ENCODE results near the gene OR51E2. TPM values are rescaled to one million over a fixed set of nuclear protein-coding genes. Genes with fewer than 3 reads are reported as not detected.

OR51E2 gene
- total and polyA plus RNA-seq, 2 of the 8 experiments (the other 6 are each of a cell fraction or from before 2014, with no cell fraction given) = not detected

DNA sequence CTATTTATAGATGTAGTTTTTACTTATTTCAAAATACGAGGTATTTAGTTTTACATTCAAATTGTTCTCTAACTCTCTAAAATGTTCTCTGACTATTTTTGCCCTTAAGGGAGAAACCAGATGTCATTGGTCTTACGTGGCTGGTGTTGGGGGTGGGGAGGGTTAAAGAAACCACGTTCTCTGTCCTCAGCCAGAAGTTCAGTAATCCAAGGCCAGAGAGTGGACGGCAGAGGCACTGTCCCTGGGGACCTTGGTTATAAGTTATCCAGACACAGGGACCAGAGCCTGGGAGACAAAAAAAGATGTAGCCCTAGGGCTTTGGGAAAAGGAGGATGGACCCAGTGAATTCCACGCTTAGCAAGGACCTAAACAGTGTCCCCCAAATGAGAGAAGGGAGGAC is 54.6 kb downstream of the OR51E2 start:
- Histone ChIP-seq H4K20me1 (replicated peaks in 1 of 2; ENCODE audit: control insufficient read depth in 1 of 2, insufficient read depth in 2 of 2, low read length in 2 of 2) (no peaks in the 10 kb centered on the region), H4K5ac (ENCODE audit: insufficient read length, low read depth, low read length) (no peak overlapping the region), H3K36me3 (ENCODE audit: control insufficient read depth in 2 of 4, insufficient read depth in 4 of 4, low read length in 3 of 4) (no peaks in the 10 kb centered on the region), H2BK20ac (ENCODE audit: low read length) (no peak overlapping the region), H3K23me2 (ENCODE audit: low read depth, low read length) (no peaks in the 10 kb centered on the region), H2AK5ac (ENCODE audit: low read depth, low read length) (no peak overlapping the region), H3K79me1 (ENCODE audit: low read depth, low read length) (no peaks in the 10 kb centered on the region), H4K8ac (ENCODE audit: extremely low read depth, insufficient read depth, low read length) (no peak overlapping the region), H3K4ac (replicated peaks; ENCODE audit: insufficient read length, low read depth, low read length) (no peak overlapping the region), H3K4me1 (replicated peaks in 1 of 4; ENCODE audit: control insufficient read depth in 3 of 4, insufficient read depth in 4 of 4, low read length in 3 of 4) (no peaks in the 10 kb centered on the region), H3K4me2 (ENCODE audit: insufficient read depth in 1 of 2, low read depth in 2 of 2, low read length in 2 of 2) (no peak overlapping the region), H3K14ac (ENCODE audit: insufficient read length) (no peak overlapping the region), H3K27me3 (replicated peaks in 1 of 4; ENCODE audit: control insufficient read depth in 3 of 4, extremely low read depth in 1 of 4, insufficient read depth in 3 of 4, low read length in 3 of 4) (no peaks in the 10 kb centered on the region; a peak in 1 of 7 replicates), H2BK5ac (ENCODE audit: low read depth, low read length) (no peak overlapping the region), H3K56ac (replicated peaks; ENCODE audit: insufficient read length, low read depth, low read length) (no peak overlapping the region), H2AFZ (ENCODE audit: low read length) (no peak overlapping the region), H3K79me2 (ENCODE audit: control insufficient read depth in 1 of 2, insufficient read depth in 2 of 2, low read length in 2 of 2) (no peaks in the 10 kb centered on the region), H2BK120ac (replicated peaks; ENCODE audit: low read depth, low read length) (no peak overlapping the region), H3K18ac (ENCODE audit: extremely low read depth, low read length) (no peak overlapping the region), H3K27ac (ENCODE audit: low read depth, low read length) (no peak overlapping the region), H2BK15ac (ENCODE audit: low read length) (no peak overlapping the region), H3K23ac (ENCODE audit: insufficient read length) (no peak overlapping the region), H3K9me3 (ENCODE audit: insufficient read depth in 2 of 2, low read depth in 1 of 2, low read length in 1 of 2) (no peaks in the 10 kb centered on the region; a peak in 1 of 4 replicates), H2BK12ac (ENCODE audit: low read depth, low read length) (no peak overlapping the region), H3K4me3 (ENCODE audit: extremely low read depth in 1 of 4, insufficient read depth in 2 of 4, low read depth in 3 of 4, low read length in 4 of 4) (no peak overlapping the region), H4K91ac (replicated peaks; ENCODE audit: insufficient read length, low read length) (no peak overlapping the region), H3K9ac (replicated peaks in 1 of 4; ENCODE audit: extremely low read depth in 1 of 4, low read depth in 3 of 4, low read length in 3 of 4) (no peak overlapping the region)
- WGBS, 2 experiments (ENCODE audit: extremely low coverage in 1 of 2, insufficient coverage in 1 of 2, insufficient read length in 1 of 2, insufficient replicate concordance in 2 of 2, low coverage in 1 of 2, low lambda C conversion rate in 2 of 2, missing lambda C conversion rate in 1 of 2) = 83% methylated on average over 5 of the region's 5 CpGs; no CpG with 5 or more reads in 1 of the 2 experiments
- POLR2A ChIA-PET (ENCODE audit: partially characterized antibody) = no interaction called here
- no peak for DNase-seq (ENCODE audit: low read depth in 1 of 2, low spot score in 2 of 2)
- FAIRE-seq = no peak
- CTCF ChIA-PET (ENCODE audit: partially characterized antibody) = interaction anchor here (0.7 kb wide), 1 partner anchor 175 kb away, joined by 3 read pairs; no protein-coding TSS in a partner anchor
- TF ChIP-seq KDM4A (IDR thresholded peaks at IDR 0.05; ENCODE audit: low read depth, low read length, severe bottlenecking) = no peak
- TF ChIP-seq TEAD4 (IDR thresholded peaks at IDR 0.05; ENCODE audit: low read depth, low read length) = no peak
- TF ChIP-seq TAF1 (IDR thresholded peaks at IDR 0.05; ENCODE audit: low read depth, low read length) = no peak
- TF ChIP-seq EZH2 (IDR thresholded peaks at IDR 0.05; ENCODE audit: low read depth, low read length, severe bottlenecking) = no peak
- no peak for TF ChIP-seq SUZ12 (IDR thresholded peaks at IDR 0.05; ENCODE audit: low read length)
- TF ChIP-seq JUN (IDR thresholded peaks at IDR 0.05; ENCODE audit: low read depth, low read length) = no peak
- TF ChIP-seq NANOG (IDR thresholded peaks at IDR 0.05; ENCODE audit: insufficient read depth, low read depth, low read length, poor library complexity, severe bottlenecking) = no peak
- no peak for TF ChIP-seq RNF2 (IDR thresholded peaks at IDR 0.05; ENCODE audit: borderline replicate concordance, low read depth, low read length, missing control alignments, poor library complexity, severe bottlenecking)
- no peak for TF ChIP-seq KDM1A (IDR thresholded peaks at IDR 0.05; ENCODE audit: borderline replicate concordance, low read length)
- no peak for TF ChIP-seq FOSL1 (IDR thresholded peaks at IDR 0.05; ENCODE audit: insufficient read depth, low read depth, low read length)
- TF ChIP-seq, protein P1, sequence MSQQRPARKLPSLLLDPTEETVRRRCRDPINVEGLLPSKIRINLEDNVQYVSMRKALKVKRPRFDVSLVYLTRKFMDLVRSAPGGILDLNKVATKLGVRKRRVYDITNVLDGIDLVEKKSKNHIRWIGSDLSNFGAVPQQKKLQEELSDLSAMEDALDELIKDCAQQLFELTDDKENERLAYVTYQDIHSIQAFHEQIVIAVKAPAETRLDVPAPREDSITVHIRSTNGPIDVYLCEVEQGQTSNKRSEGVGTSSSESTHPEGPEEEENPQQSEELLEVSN (IDR thresholded peaks at IDR 0.05) = no peak
- no peak for TF ChIP-seq BACH1 (IDR thresholded peaks at IDR 0.05; ENCODE audit: low read length)
- no peak for TF ChIP-seq CBX8 (IDR thresholded peaks at IDR 0.05; ENCODE audit: borderline replicate concordance, low read depth, low read length)
